Endothelial cell of umbilical vein (primary cell): ENCODE measurements around the gene MCF2L. TPM values are rescaled to one million over a fixed set of nuclear protein-coding genes. Genes with fewer than 3 reads are reported as not detected.

Experiments used
- BruUV-seq: library from RNA; stranded (reverse); fragments of 400-500 nt; replicated peaks from 2 replicates; lab custom pipeline; 2021; lab: Mats Ljungman, UMichigan
- CTCF ChIA-PET: fragments of 300-600, 350-600 bp; sonication (Branson Sonifier 250); formaldehyde crosslinking; loops from one replicate; lab custom pipeline; 2021; ENCODE audit warnings: antibody characterized with exemption, inconsistent platforms; lab: Charles Lee
- POLR2A ChIA-PET: fragments of 300-600, 350-600 bp; sonication (Branson Sonifier 250); formaldehyde crosslinking; loops from one replicate; lab custom pipeline; 2021; ENCODE audit warnings: antibody characterized with exemption, inconsistent platforms; lab: Charles Lee
- DNase-seq: peaks from one replicate; pipeline ENCODE4 v3.0.0-alpha.2; 2011; ENCODE audit warnings: low read depth, low spot score
- FAIRE-seq: peaks from 2 replicates; lab custom pipeline; 2011; peaks lifted over from hg19 to GRCh38; lab: Jason Lieb, UNC
- H2AFZ ChIP-seq: 2 replicates; pipeline ENCODE4 v1.6.0; 2012; ENCODE audit warnings: low read depth, low read length, control low read depth, inconsistent platforms
- H3K27ac ChIP-seq: 2 replicates; pipeline ENCODE4 v1.5.1; 2011; ENCODE audit warnings: low read depth, mild to moderate bottlenecking, control low read depth, low read length, moderate library complexity; ENCODE audit not compliant: insufficient read depth
- H3K27me3 ChIP-seq, 2 experiments: 2 replicates each; pipeline versions ENCODE4 v1.6.0 to v1.6.1; 2011; ENCODE audit warnings: low read length in 2 of 2, mixed read lengths in 1 of 2; ENCODE audit not compliant: control insufficient read depth in 2 of 2, insufficient read depth in 2 of 2
- H3K36me3 ChIP-seq, 2 experiments: 2 replicates in 1 of 2; 3 replicates in 1 of 2; pipeline ENCODE4 v1.5.1; 2011; ENCODE audit warnings: low read length in 2 of 2, mild to moderate bottlenecking in 1 of 2, moderate library complexity in 1 of 2; ENCODE audit not compliant: control insufficient read depth in 2 of 2, insufficient read depth in 2 of 2; ENCODE audit errors: extremely low read depth in 1 of 2
- H3K4me1 ChIP-seq: 3 replicates; pipeline ENCODE4 v1.5.1; 2011; ENCODE audit warnings: mild to moderate bottlenecking, low read length; ENCODE audit not compliant: control insufficient read depth, insufficient read depth; ENCODE audit errors: extremely low read depth
- H3K4me2 ChIP-seq: 2 replicates; pipeline ENCODE4 v1.6.1; 2011; ENCODE audit warnings: low read length, control low read depth, mixed read lengths; ENCODE audit not compliant: insufficient read depth
- H3K4me3 ChIP-seq, 3 experiments: fragments of 200-600 bp in 1 of 3; sonication (generic), shearing (Covaris generic) in 1 of 3; replicated peaks in 1 of 3; 2 replicates each; pipeline ENCODE4 v1.5.1; 2011 to 2016; ENCODE audit warnings: control low read depth in 3 of 3, low read length in 3 of 3, mild to moderate bottlenecking in 2 of 3, inconsistent platforms in 1 of 3, low read depth in 1 of 3, moderate library complexity in 1 of 3; ENCODE audit not compliant: insufficient read depth in 1 of 3
- H3K79me2 ChIP-seq: 2 replicates; pipeline ENCODE4 v1.6.0; 2012; ENCODE audit warnings: low read length, inconsistent platforms; ENCODE audit not compliant: control insufficient read depth, insufficient read depth
- H3K9ac ChIP-seq: replicated peaks from 2 replicates; pipeline ENCODE3; 2011; ENCODE audit warnings: low read length, control low read depth; ENCODE audit not compliant: insufficient read depth; ENCODE audit errors: extremely low read depth
- H3K9me1 ChIP-seq: replicated peaks from 3 replicates; pipeline ENCODE4 v1.6.0; 2011; ENCODE audit warnings: mild to moderate bottlenecking, low read length; ENCODE audit not compliant: control insufficient read depth, insufficient read depth; ENCODE audit errors: extremely low read depth
- H3K9me3 ChIP-seq: replicated peaks from 2 replicates; pipeline ENCODE4 v1.5.1; 2012; ENCODE audit warnings: low read length, inconsistent platforms; ENCODE audit not compliant: control insufficient read depth, insufficient read depth
- H4K20me1 ChIP-seq: replicated peaks from 2 replicates; pipeline ENCODE3; 2011; ENCODE audit warnings: mild to moderate bottlenecking, low read length; ENCODE audit not compliant: control insufficient read depth, insufficient read depth; ENCODE audit errors: extremely low read depth
- EZH2 ChIP-seq: IDR thresholded peaks from 2 replicates; pipeline ENCODE4 v1.6.1; 2012; ENCODE audit warnings: borderline replicate concordance, low read depth, mild to moderate bottlenecking, moderate library complexity, low read length, inconsistent platforms; ENCODE audit not compliant: severe bottlenecking
- FOS ChIP-seq: IDR thresholded peaks from 2 replicates; pipeline ENCODE4 v1.6.1; 2011; ENCODE audit warnings: mild to moderate bottlenecking, low read length, moderate library complexity, borderline replicate concordance; ENCODE audit not compliant: insufficient read depth
- GATA2 ChIP-seq: IDR thresholded peaks from 2 replicates; pipeline ENCODE4 v1.7.0; 2011; ENCODE audit warnings: low read depth, mild to moderate bottlenecking, moderate library complexity, mixed read lengths, low read length; ENCODE audit not compliant: insufficient read length, insufficient read depth
- JUN ChIP-seq: IDR thresholded peaks from 2 replicates; pipeline ENCODE4 v1.6.1; 2011; ENCODE audit warnings: borderline replicate concordance, low read depth; ENCODE audit not compliant: insufficient read length, insufficient read depth
- MYC ChIP-seq: IDR thresholded peaks from one replicate; pipeline ENCODE4 v1.6.1; 2011; ENCODE audit warnings: mild to moderate bottlenecking, low read depth, low read length
- POLR2A ChIP-seq: IDR thresholded peaks from 2 replicates; pipeline ENCODE4 v1.6.1; 2012; ENCODE audit warnings: low read depth, mild to moderate bottlenecking, control low read depth, low read length
- POLR2AphosphoS5 ChIP-seq: IDR thresholded peaks from 2 replicates; pipeline ENCODE4 v1.6.1; 2012; ENCODE audit warnings: low read depth, mild to moderate bottlenecking, control low read depth, low read length, moderate library complexity; ENCODE audit not compliant: insufficient read depth
- dilution Hi-C: fragments of 300-500 bp; cut with MboI; formaldehyde crosslinking; loops from one replicate; pipeline ENCODE4 v1.15.0; 2019; ENCODE audit warnings: low sequenced_read_pairs; ENCODE audit not compliant: extremely low pct_ligation_motif_present
- intact Hi-C: fragments of 100-400 bp; cut with micrococcal nuclease; formaldehyde crosslinking; loops from one replicate; pipeline ENCODE4 v1.10.0; 2022
- polyA plus RNA-seq, 4 experiments: library from polyadenylated mRNA; depleted of rRNA in 3 of 4; stranded (reverse) in 3 of 4; unstranded in 1 of 4; fragments of >200 nt; gene quantifications; 2 replicates each; pipeline versions ENCODE4 v1.2.1 to v1.2.3, GENCODE V29; 2011 to 2012; ENCODE audit warnings: missing spikeins in 1 of 4
- total RNA-seq: library from RNA; stranded (reverse); gene quantifications from 2 replicates; pipeline ENCODE4 v1.2.3, GENCODE V29; 2021
- TF ChIP-seq, protein P1 (sequence below), 2 donors: IDR thresholded peaks; 1 replicate in 1 of 2; 2 replicates in 1 of 2; pipeline ENCODE4 v1.5.1; 2011; ENCODE audit warnings: low read length in 2 of 2, mild to moderate bottlenecking in 2 of 2, moderate library complexity in 2 of 2, control low read depth in 1 of 2, inconsistent platforms in 1 of 2, low read depth in 1 of 2; ENCODE audit not compliant: insufficient read depth in 1 of 2; ENCODE audit errors: extremely low read depth in 1 of 2
- TF ChIP-seq, protein P2 (sequence below): IDR thresholded peaks from 2 replicates; pipeline ENCODE4 v1.6.1; 2011; ENCODE audit not compliant: insufficient read depth, insufficient read length

The MCF2L gene
- total and polyA plus RNA-seq, 2 donors (not counting 3 experiments of a cell fraction or from before 2014, with no cell fraction given) = 0.33 to 0.58 TPM

DNA sequence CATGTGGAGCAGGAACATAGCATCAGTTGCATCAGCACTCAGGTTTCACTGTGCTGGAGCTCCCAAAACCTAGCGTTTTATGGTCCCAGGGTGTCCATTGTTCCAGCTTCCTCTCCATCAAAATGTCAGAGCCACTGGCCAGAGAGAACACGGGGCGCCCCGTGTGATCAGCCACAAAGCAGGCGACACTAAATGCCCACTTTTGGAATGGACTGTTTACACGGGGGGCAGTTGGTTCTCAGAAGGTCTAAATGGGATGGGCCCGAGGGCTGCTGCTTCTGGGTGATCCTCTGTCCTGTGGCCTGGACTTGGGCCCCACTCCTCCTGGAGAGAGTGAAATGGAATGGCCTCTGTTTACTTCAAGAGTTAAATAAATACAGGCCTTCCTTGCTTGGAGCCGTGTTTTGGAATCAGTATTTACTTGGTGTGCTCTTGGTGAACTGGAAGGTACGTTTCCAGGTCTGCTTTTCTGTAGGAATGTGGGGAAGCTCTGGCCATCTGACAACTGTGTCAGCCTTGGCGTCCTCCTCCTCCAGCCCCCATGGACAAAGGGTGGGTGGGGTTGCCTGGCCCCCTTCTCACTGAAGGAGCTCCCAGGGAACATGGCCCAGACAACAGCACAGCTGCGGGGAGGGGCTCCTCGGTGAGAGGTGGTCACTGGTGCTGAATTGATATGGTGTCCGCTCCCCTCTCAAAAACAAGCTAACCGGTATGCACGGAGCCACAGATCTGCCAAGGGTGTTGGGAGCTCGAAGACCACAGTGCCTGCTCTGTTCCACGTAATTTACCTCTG is 16.1 kb upstream of the MCF2L start:
- DNase-seq = no peak
- H3K36me3 ChIP-seq = no peaks in the 10 kb centered on the region
- no peak overlapping the region for H3K4me3 ChIP-seq
- no peaks in the 10 kb centered on the region for H3K9me3 ChIP-seq
- no peak for FAIRE-seq
- H2AFZ ChIP-seq = no peak overlapping the region
- H3K9me1 ChIP-seq = no peaks in the 10 kb centered on the region
- no peaks in the 10 kb centered on the region for H3K79me2 ChIP-seq
- ChIA-PET CTCF (interaction anchor here (0.9 to 1.8 kb wide), 2 partner anchors 10 to 441 kb away, joined by 3 to 11 read pairs; no protein-coding TSS in a partner anchor), POLR2A (no interaction called here)
- dilution Hi-C loops = no loop called here
- BruUV-seq = no TSS peak
- no peaks in the 10 kb centered on the region for H4K20me1 ChIP-seq
- TF ChIP-seq GATA2 = no peak
- TF ChIP-seq JUN = no peak
- TF ChIP-seq EZH2 = no peak
- TF ChIP-seq FOS = no peak
- no peak for TF ChIP-seq POLR2AphosphoS5
- TF ChIP-seq, protein P1, sequence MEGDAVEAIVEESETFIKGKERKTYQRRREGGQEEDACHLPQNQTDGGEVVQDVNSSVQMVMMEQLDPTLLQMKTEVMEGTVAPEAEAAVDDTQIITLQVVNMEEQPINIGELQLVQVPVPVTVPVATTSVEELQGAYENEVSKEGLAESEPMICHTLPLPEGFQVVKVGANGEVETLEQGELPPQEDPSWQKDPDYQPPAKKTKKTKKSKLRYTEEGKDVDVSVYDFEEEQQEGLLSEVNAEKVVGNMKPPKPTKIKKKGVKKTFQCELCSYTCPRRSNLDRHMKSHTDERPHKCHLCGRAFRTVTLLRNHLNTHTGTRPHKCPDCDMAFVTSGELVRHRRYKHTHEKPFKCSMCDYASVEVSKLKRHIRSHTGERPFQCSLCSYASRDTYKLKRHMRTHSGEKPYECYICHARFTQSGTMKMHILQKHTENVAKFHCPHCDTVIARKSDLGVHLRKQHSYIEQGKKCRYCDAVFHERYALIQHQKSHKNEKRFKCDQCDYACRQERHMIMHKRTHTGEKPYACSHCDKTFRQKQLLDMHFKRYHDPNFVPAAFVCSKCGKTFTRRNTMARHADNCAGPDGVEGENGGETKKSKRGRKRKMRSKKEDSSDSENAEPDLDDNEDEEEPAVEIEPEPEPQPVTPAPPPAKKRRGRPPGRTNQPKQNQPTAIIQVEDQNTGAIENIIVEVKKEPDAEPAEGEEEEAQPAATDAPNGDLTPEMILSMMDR (IDR thresholded peaks at IDR 0.05; ENCODE audit: extremely low read depth in 1 of 2, insufficient read depth in 1 of 2, low read depth in 1 of 2, low read length in 2 of 2) = no peak
- no peak for TF ChIP-seq POLR2A
- TF ChIP-seq MYC = no peak
- TF ChIP-seq, protein P2, sequence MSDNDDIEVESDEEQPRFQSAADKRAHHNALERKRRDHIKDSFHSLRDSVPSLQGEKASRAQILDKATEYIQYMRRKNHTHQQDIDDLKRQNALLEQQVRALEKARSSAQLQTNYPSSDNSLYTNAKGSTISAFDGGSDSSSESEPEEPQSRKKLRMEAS = no peak
- H3K4me2 ChIP-seq = no peak overlapping the region
- no peak overlapping the region for H3K27ac ChIP-seq
- peaks cover 7 to 25% of the 10 kb centered on the region in 2 experiments for H3K27me3 ChIP-seq
- intact Hi-C loops = no loop called here
- no peak overlapping the region for H3K9ac ChIP-seq
- H3K4me1 ChIP-seq = no peaks in the 10 kb centered on the region
